ENCODE results near the gene APOBEC3A. TPM values are rescaled to one million over a fixed set of nuclear protein-coding genes. Genes with fewer than 3 reads are reported as not detected.

The APOBEC3A gene
- total and polyA plus RNA-seq, 2 of the 13 experiments (the other 11 are each of a cell fraction or from before 2014, with no cell fraction given), result not detected

- in situ Hi-C loops (cut with HindIII; ENCODE audit: extremely low pct_ligation_motif_present, low pct_unique_long_range_greater_than_20kb), result no loop called here
- CTCF ChIA-PET (ENCODE audit: low intra/inter-chr PET ratio, low total read pairs), result no interaction called here
Observed at GRCh38 chr22:38951734-38952133, 5.7 kb upstream of the APOBEC3A start.

GRCh38 chr22:38952281-38952993, 5.0 kb upstream of the APOBEC3A start:
- FAIRE-seq (no peak), ATAC-seq (no peak), DNase-seq (ENCODE audit: low spot score) (no peak)
- 0 out of 2 replicates have a peak, but pooled peaks have one; percentile 20 for TF ChIP-seq MNT (IDR thresholded peaks at IDR 0.05)
- TF ChIP-seq CERS6 (CRISPR knock-in tag; IDR thresholded peaks at IDR 0.05), result no peak
- no peak overlapping the region for H3K9ac ChIP-seq (ENCODE audit: insufficient read depth, low read depth, low read length)
- no TSS peak for BruUV-seq (replicated peaks)
- 55% methylated on average over 9 of the region's 12 CpGs for whole genome bisulfite sequencing (ENCODE audit: low lambda C conversion rate)
- intact Hi-C loops (cut with micrococcal nuclease; ENCODE audit: unreplicated experiment) (no loop called here), in situ Hi-C loops (cut with HindIII; ENCODE audit: extremely low pct_ligation_motif_present, low pct_unique_long_range_greater_than_20kb) (no loop called here)
- POLR2A ChIA-PET, result no interaction called here
- no peak overlapping the region for H3K4me3 ChIP-seq (replicated peaks in 1 of 3; ENCODE audit: insufficient read depth in 1 of 3, low read depth in 2 of 3, low read length in 3 of 3)
- no peaks in the 10 kb centered on the region for H4K20me1 ChIP-seq (ENCODE audit: insufficient read depth, low read length)
- no peaks in the 10 kb centered on the region for H3K79me2 ChIP-seq (ENCODE audit: insufficient read depth, low read length)
- H2AFZ ChIP-seq (ENCODE audit: low read length), result no peak overlapping the region
- no peak overlapping the region for H3K4me2 ChIP-seq (ENCODE audit: low read depth, low read length)
- no peak overlapping the region for H3K27ac ChIP-seq (ENCODE audit: extremely low read length, insufficient read depth, low read length)
- CTCF ChIA-PET (ENCODE audit: low intra/inter-chr PET ratio, low total read pairs), result no interaction called here
- peaks cover 1 to 41% of the 10 kb centered on the region in 2 experiments for H3K27me3 ChIP-seq (ENCODE audit: control insufficient read depth in 1 of 2, insufficient read depth in 2 of 2, low read length in 2 of 2)
- peaks cover 18% of the 10 kb centered on the region for H3K4me1 ChIP-seq (ENCODE audit: insufficient read depth, low read length)
- no peaks in the 10 kb centered on the region for H3K9me3 ChIP-seq (ENCODE audit: low read length)
- H3K36me3 ChIP-seq (replicated peaks in 1 of 2; ENCODE audit: control insufficient read depth in 1 of 2, insufficient read depth in 2 of 2, low read length in 2 of 2), result no peaks in the 10 kb centered on the region

More at GRCh38 chr22:38951734-38952133, 5.7 kb upstream of the APOBEC3A start:
- no TSS peak for BruUV-seq (replicated peaks)
- ATAC-seq (no peak), DNase-seq (ENCODE audit: low spot score) (no peak), FAIRE-seq (no peak)
- peaks cover 18% of the 10 kb centered on the region for H3K4me1 ChIP-seq (ENCODE audit: insufficient read depth, low read length)
- TF ChIP-seq ZNF207 (IDR thresholded peaks at IDR 0.05; ENCODE audit: borderline replicate concordance), result no peak
- TF ChIP-seq ZNF225 (CRISPR knock-in tag; IDR thresholded peaks at IDR 0.05), result no peak
- no peak for TF ChIP-seq TIGD3 (CRISPR knock-in tag; IDR thresholded peaks at IDR 0.05; ENCODE audit: borderline replicate concordance)
- TF ChIP-seq MAFG (CRISPR knock-in tag; IDR thresholded peaks at IDR 0.05), result no peak
- no peak for TF ChIP-seq SPEN (CRISPR knock-in tag; IDR thresholded peaks at IDR 0.05; ENCODE audit: low read depth)
- no peak for TF ChIP-seq ZNF564 (CRISPR knock-in tag; IDR thresholded peaks at IDR 0.05)
- TF ChIP-seq NFKBIZ (CRISPR knock-in tag; IDR thresholded peaks at IDR 0.05), result no peak
- no peak for TF ChIP-seq MTA3 (CRISPR knock-in tag; IDR thresholded peaks at IDR 0.05)
- no peak for TF ChIP-seq CHD2 (IDR thresholded peaks at IDR 0.05; ENCODE audit: low read depth, low read length)
- POLR2A ChIA-PET, result no interaction called here
- H3K27ac ChIP-seq (ENCODE audit: extremely low read length, insufficient read depth, low read length), result no peak overlapping the region
- no peak overlapping the region for H3K9ac ChIP-seq (ENCODE audit: insufficient read depth, low read depth, low read length)
- H3K4me3 ChIP-seq (replicated peaks in 1 of 3; ENCODE audit: insufficient read depth in 1 of 3, low read depth in 2 of 3, low read length in 3 of 3), result no peak overlapping the region
- H4K20me1 ChIP-seq (ENCODE audit: insufficient read depth, low read length), result no peaks in the 10 kb centered on the region
- intact Hi-C loops (cut with micrococcal nuclease; ENCODE audit: unreplicated experiment), result no loop called here
- H3K9me3 ChIP-seq (ENCODE audit: low read length), result no peaks in the 10 kb centered on the region
- WGBS (ENCODE audit: low lambda C conversion rate), result 0% methylated on average over 2 of the region's 2 CpGs
- no peak overlapping the region for H3K4me2 ChIP-seq (ENCODE audit: low read depth, low read length)
- no peaks in the 10 kb centered on the region for H3K79me2 ChIP-seq (ENCODE audit: insufficient read depth, low read length)
- H2AFZ ChIP-seq (ENCODE audit: low read length), result no peak overlapping the region
- no peaks in the 10 kb centered on the region for H3K36me3 ChIP-seq (replicated peaks in 1 of 2; ENCODE audit: control insufficient read depth in 1 of 2, insufficient read depth in 2 of 2, low read length in 2 of 2)
- H3K27me3 ChIP-seq (ENCODE audit: control insufficient read depth in 1 of 2, insufficient read depth in 2 of 2, low read length in 2 of 2), result peaks cover 1 to 48% of the 10 kb centered on the region in 2 experiments
